Stimulated activated CD4-positive, alpha-beta T cell treated with anti-CD3 and anti-CD28 coated beads, Interleukin-4, amount 100 ng/mL, for 24 hours (primary cell): ENCODE results near the gene OST4.
"Not testable (repeated sequence)": the region's sequence is repeated elsewhere in the genome, so short reads cannot be mapped to it uniquely, and the experiment has no call there.

Experiments used
- DNase-seq: peaks from one replicate; pipeline ENCODE4 v3.0.0-alpha.2; 2020

Gene OST4

GRCh38 chr2:27071277-27071989, at the start of gene OST4:
OST4 (minus strand) TSS chr2:27071654.
- DNase-seq = peak; percentile 90

GRCh38 chr2:27119330-27119670, 47.8 kb upstream of the OST4 start:
- not testable (repeated sequence) for DNase-seq

- no peak for DNase-seq
Observed at GRCh38 chr2:27118525-27119329, 47.3 kb upstream of the OST4 start, which contains the start of gene CGREF1. CGREF1 (minus strand) TSS chr2:27119128; CDS start chr2:27104366, 14,762 bp downstream.

GRCh38 chr2:27117995-27118524, 46.6 kb upstream of the OST4 start:
- DNase-seq = no peak

GRCh38 chr2:27115519-27115918, 44.1 kb upstream of the OST4 start:
- no peak for DNase-seq

- DNase-seq = not testable (repeated sequence)
Observed at GRCh38 chr2:27111392-27112078, 40.1 kb upstream of the OST4 start.

GRCh38 chr2:27110603-27111352, 39.3 kb upstream of the OST4 start:
- not testable (repeated sequence) for DNase-seq

- DNase-seq = no peak
Observed at GRCh38 chr2:27109083-27109482, 37.6 kb upstream of the OST4 start.

GRCh38 chr2:27108221-27108620, 36.8 kb upstream of the OST4 start:
- DNase-seq = no peak

GRCh38 chr2:27105981-27106380, 34.5 kb upstream of the OST4 start:
- no peak for DNase-seq

GRCh38 chr2:27102329-27102728, 30.9 kb upstream of the OST4 start:
- no peak for DNase-seq

GRCh38 chr2:27100036-27100435, 28.6 kb upstream of the OST4 start:
- no peak for DNase-seq

- DNase-seq = no peak
Observed at GRCh38 chr2:27099334-27099955, 28.0 kb upstream of the OST4 start.

GRCh38 chr2:27097341-27097740, 25.9 kb upstream of the OST4 start:
- DNase-seq = no peak

- no peak for DNase-seq
Observed at GRCh38 chr2:27096748-27097297, 25.4 kb upstream of the OST4 start.

GRCh38 chr2:27095745-27096651, 24.5 kb upstream of the OST4 start:
- DNase-seq = peak; percentile 48

GRCh38 chr2:27095427-27095744, 23.9 kb upstream of the OST4 start:
- no peak for DNase-seq

GRCh38 chr2:27094353-27094984, 23.0 kb upstream of the OST4 start:
- no peak for DNase-seq

GRCh38 chr2:27093430-27094352, 22.2 kb upstream of the OST4 start:
- DNase-seq = no peak
